ENCODE data around the gene COL4A1.

GRCh38 chr13:110133425-110134235 is 173.3 kb downstream of the COL4A1 start:
- TF ChIP-seq CTCF (IDR thresholded peaks at IDR 0.05), result no peak
- no peak for TF ChIP-seq POLR2A (IDR thresholded peaks at IDR 0.05)
- no peak for TF ChIP-seq POLR2AphosphoS5 (IDR thresholded peaks at IDR 0.05)
